GM12874 (cell line): ENCODE data around the gene ELMO1.

Experiments
- CTCF ChIP-seq: IDR thresholded peaks from 2 replicates; pipeline ENCODE4 v1.5.1; 2011; ENCODE audit warnings: low read depth, mild to moderate bottlenecking, control low read depth, low read length, moderate library complexity; ENCODE audit not compliant: insufficient read depth

ELMO1 gene

GRCh38 chr7:37212556-37212955 lies 236.1 kb downstream of the ELMO1 start:
- no peak for TF ChIP-seq CTCF

GRCh38 chr7:37212051-37212450 lies 236.6 kb downstream of the ELMO1 start:
- TF ChIP-seq CTCF = no peak

- TF ChIP-seq CTCF = no peak
These were observed 237.4 kb downstream of the ELMO1 start for GRCh38 chr7:37211097-37211880.

- no peak for TF ChIP-seq CTCF
These were observed 239.5 kb downstream of the ELMO1 start for GRCh38 chr7:37209195-37209594.

- TF ChIP-seq CTCF = peak; percentile 49
These were observed 240.1 kb downstream of the ELMO1 start for GRCh38 chr7:37208528-37208927.

GRCh38 chr7:37206192-37206591 lies 242.5 kb downstream of the ELMO1 start:
- no peak for TF ChIP-seq CTCF

- TF ChIP-seq CTCF = no peak
These were observed 243.2 kb downstream of the ELMO1 start for GRCh38 chr7:37205451-37205850.
